ENCODE measurements around the gene FEM1B.

Gene FEM1B

GRCh38 chr15:68276668-68277067 is 877 bp upstream of the FEM1B start:
- TF ChIP-seq CTCF (IDR thresholded peaks at IDR 0.05): no peak
- no peaks in the 10 kb centered on the region for H3K27me3 ChIP-seq
- H3K4me3 ChIP-seq (ENCODE audit: low read depth in 1 of 2, low read length in 1 of 2): peak overlapping the region; percentile 81 to 93
- peaks cover 45 to 46% of the 10 kb centered on the region in 2 experiments for H3K4me1 ChIP-seq (ENCODE audit: control insufficient read depth in 1 of 2, insufficient read depth in 1 of 2, low read depth in 1 of 2, low read length in 1 of 2)
- H3K36me3 ChIP-seq: no peaks in the 10 kb centered on the region
- H3K9me3 ChIP-seq: no peaks in the 10 kb centered on the region
- H3K27ac ChIP-seq: peak overlapping the region; percentile 96

- no peaks in the 10 kb centered on the region for H3K27me3 ChIP-seq
- peak overlapping the region; percentile 81 to 93 for H3K4me3 ChIP-seq (ENCODE audit: low read depth in 1 of 2, low read length in 1 of 2)
- no peaks in the 10 kb centered on the region for H3K36me3 ChIP-seq
- TF ChIP-seq CTCF (IDR thresholded peaks at IDR 0.05): no peak
- peaks cover 50 to 51% of the 10 kb centered on the region in 2 experiments for H3K4me1 ChIP-seq (ENCODE audit: control insufficient read depth in 1 of 2, insufficient read depth in 1 of 2, low read depth in 1 of 2, low read length in 1 of 2)
- H3K27ac ChIP-seq: peak overlapping the region; percentile 96
- H3K9me3 ChIP-seq: no peaks in the 10 kb centered on the region
Measured at GRCh38 chr15:68277131-68277602, 378 bp upstream of the FEM1B start.

GRCh38 chr15:68278345-68278594 is 725 bp downstream of the FEM1B start:
- peak overlapping the region; percentile 96 for H3K27ac ChIP-seq
- peak overlapping the region; percentile 81 to 93 for H3K4me3 ChIP-seq (ENCODE audit: low read depth in 1 of 2, low read length in 1 of 2)
- no peak for TF ChIP-seq CTCF (IDR thresholded peaks at IDR 0.05)
- H3K36me3 ChIP-seq: no peaks in the 10 kb centered on the region
- H3K4me1 ChIP-seq (ENCODE audit: control insufficient read depth in 1 of 2, insufficient read depth in 1 of 2, low read depth in 1 of 2, low read length in 1 of 2): peaks cover 50 to 62% of the 10 kb centered on the region in 2 experiments
- no peaks in the 10 kb centered on the region for H3K9me3 ChIP-seq
- no peaks in the 10 kb centered on the region for H3K27me3 ChIP-seq

GRCh38 chr15:68278595-68279405 is 1.3 kb downstream of the FEM1B start:
- Histone ChIP-seq H3K36me3 (no peaks in the 10 kb centered on the region), H3K9me3 (no peaks in the 10 kb centered on the region), H3K27ac (peak overlapping the region; percentile 96), H3K4me3 (ENCODE audit: low read depth in 1 of 2, low read length in 1 of 2) (peak overlapping the region; percentile 81 to 93), H3K27me3 (no peaks in the 10 kb centered on the region), H3K4me1 (ENCODE audit: control insufficient read depth in 1 of 2, insufficient read depth in 1 of 2, low read depth in 1 of 2, low read length in 1 of 2) (peaks cover 50 to 62% of the 10 kb centered on the region in 2 experiments)
- TF ChIP-seq CTCF (IDR thresholded peaks at IDR 0.05): no peak

GRCh38 chr15:68279779-68280753 is 2.5 kb downstream of the FEM1B start:
- no peak for TF ChIP-seq CTCF (IDR thresholded peaks at IDR 0.05)
- H3K9me3 ChIP-seq: no peaks in the 10 kb centered on the region
- H3K27me3 ChIP-seq: no peaks in the 10 kb centered on the region
- H3K4me1 ChIP-seq (ENCODE audit: control insufficient read depth in 1 of 2, insufficient read depth in 1 of 2, low read depth in 1 of 2, low read length in 1 of 2): peaks cover 57 to 68% of the 10 kb centered on the region in 2 experiments
- peak overlapping the region in 1 of 2 experiments; percentile 93 for H3K4me3 ChIP-seq (ENCODE audit: low read depth in 1 of 2, low read length in 1 of 2)
- peak overlapping the region; percentile 27 for H3K27ac ChIP-seq
- no peaks in the 10 kb centered on the region for H3K36me3 ChIP-seq
